GM18868 (cell line): ENCODE data around the gene DOCK3.
"Not testable (repeated sequence)": the region's sequence is repeated elsewhere in the genome, so short reads cannot be mapped to it uniquely, and the experiment has no call there.

ENCODE experiments used
- ATAC-seq: cut with Tn5 transposase; IDR thresholded peaks from one replicate; pipeline ENCODE4 v1.9.1; 2021; ENCODE audit warnings: mild to moderate bottlenecking, moderate library complexity; ENCODE audit not compliant: unreplicated experiment

Gene DOCK3

GRCh38 chr3:51082363-51082762, 407.6 kb downstream of the DOCK3 start:
- ATAC-seq, result no peak

DNA sequence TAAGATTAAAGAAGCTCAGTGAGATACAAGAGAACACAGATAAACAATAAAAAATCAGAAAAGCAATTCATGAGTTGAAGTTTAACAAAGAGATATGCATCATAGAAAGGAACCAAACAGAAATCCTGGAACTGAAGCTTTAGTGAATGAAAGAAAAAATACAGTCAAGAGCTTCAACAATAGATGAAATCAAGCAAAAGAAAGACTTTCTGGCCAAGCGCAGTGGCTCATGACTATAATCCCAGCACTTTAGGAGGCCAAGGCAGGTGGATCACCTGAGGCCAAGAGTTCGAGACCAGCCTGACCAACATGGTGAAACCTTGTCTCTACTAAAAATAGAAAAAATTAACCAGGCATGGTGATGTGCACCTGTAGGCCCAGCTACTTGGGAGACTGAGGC, 408.8 kb downstream of the DOCK3 start:
- ATAC-seq, result no peak

DNA sequence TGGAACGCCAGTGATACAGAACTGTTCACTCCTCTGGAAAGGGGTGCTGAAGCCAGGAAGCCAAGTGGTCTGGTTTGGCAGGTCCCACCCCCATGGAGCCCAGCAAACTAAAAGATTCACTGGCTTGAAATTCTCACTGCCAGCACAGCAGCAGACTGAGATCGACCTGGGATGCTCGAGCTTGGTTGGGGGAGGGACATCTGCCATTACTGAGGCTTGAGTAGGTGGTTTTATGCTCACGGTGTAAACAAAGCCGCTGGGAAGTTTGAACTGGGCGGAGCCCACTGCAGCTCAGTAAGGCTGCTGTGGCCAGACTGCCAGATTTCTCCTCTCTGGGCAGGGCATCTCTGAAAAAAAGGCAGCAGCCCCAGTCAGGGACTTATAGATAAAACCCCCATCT, 417.4 kb downstream of the DOCK3 start:
- ATAC-seq, result not testable (repeated sequence)

GRCh38 chr3:51094838-51095237, 420.1 kb downstream of the DOCK3 start:
- ATAC-seq, result not testable (repeated sequence)

- no peak for ATAC-seq
Observed at GRCh38 chr3:51099794-51100535, 425.2 kb downstream of the DOCK3 start.

DNA sequence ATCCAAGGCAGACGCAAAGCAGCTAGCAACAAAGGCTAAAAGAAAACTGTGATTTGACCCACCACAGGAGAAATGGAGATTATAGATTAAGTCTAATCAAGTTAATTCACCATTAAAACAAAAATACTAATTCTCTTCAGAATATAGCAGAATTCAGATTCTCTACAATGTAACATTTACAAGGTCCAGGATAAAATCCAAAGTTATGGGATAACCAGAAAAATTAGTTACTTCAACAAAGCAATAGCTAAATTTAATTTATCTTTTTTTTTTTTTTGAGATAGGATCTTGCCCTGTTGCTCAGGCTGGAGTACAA, 425.8 kb downstream of the DOCK3 start:
- ATAC-seq, result no peak

DNA sequence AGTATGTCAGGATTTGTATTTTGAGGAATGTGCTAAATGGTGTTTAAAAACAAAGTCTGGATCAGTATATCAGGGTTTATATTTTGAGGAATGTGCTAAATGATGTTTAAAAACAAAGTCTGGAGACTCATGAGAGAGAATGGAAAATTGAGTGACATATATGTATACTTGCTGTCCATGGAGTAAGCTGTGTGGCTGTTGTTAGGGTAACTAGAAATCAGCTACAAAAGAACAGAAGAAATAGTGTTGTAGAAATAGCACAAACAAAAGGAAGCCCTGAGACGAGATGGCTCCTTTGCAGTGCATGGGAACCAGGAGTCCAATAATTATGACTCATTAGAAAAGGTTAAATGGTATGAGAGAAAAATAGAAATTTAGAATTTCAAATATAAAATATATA, 427.7 kb downstream of the DOCK3 start:
- no peak for ATAC-seq

DNA sequence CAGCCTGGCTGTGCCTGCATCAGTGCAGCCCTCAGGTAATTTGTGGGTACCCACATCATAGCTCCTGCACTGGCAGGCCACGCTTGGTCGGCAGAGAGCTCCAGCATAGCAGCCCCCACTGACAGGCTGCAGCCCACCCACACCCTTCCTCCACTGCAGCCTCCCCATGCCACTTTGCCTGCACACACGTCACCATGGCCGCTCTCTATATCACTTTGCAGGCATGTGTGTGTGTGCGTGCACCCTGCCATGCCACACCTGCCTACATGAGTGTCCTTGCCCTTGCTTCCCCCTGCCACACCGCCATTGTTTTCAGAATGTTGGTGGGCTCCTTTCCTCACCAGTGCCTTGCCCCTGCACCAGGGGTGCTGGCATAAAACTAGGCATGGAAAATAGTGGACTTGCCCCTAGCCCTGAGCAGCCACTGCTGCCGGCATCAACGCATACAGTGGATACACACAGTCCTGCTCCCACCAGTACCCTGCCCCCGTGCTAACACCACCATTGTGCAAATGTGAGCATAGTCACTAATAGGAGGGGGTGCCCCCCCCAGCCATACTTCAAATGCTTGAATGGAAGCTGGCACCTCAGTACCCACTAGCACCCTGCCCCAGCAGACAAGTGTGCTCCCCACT, 431.6 kb downstream of the DOCK3 start:
- no peak for ATAC-seq

- ATAC-seq, result no peak
Observed at GRCh38 chr3:51110586-51110985, 435.9 kb downstream of the DOCK3 start.

DNA sequence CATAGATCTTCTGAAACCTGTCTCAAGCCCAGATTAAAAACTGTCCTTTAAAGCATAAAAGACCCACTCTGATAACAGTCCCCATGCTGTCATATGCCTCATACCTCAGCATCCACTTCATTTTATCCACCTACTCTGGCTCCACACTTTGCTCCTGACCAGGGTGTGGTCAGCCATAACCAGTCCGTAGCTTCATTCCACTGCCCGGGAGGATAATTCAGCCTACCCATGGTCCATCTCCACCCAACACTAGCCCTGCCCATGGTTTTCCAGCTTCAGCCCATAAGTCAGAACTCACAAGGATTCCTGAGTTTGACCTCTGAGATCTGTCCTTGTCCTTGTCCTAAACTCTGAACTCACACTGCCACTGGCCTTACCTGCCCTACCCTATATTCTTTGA, 448.2 kb downstream of the DOCK3 start:
- ATAC-seq, result no peak

GRCh38 chr3:51123531-51123930, 448.8 kb downstream of the DOCK3 start:
- no peak for ATAC-seq

DNA sequence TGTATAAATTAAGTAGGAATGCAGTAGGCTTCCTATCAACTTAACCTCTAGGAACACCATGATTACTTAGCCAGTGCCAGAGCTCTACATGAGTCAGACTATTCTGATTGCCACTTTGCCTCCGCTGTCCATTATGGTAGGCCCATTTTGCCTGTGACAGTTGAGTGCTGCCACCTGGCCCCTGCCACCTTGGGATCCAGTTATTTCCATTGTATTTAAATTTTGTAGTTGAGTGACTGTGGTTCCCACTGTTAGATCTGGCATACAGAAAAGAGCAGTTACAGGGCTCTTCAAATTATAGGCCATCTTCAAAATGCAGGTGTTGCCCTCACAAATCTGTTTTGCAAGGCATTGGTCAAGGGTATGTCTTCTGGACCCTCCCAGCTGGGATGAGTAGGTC, 456.9 kb downstream of the DOCK3 start:
- ATAC-seq, result not testable (repeated sequence)

DNA sequence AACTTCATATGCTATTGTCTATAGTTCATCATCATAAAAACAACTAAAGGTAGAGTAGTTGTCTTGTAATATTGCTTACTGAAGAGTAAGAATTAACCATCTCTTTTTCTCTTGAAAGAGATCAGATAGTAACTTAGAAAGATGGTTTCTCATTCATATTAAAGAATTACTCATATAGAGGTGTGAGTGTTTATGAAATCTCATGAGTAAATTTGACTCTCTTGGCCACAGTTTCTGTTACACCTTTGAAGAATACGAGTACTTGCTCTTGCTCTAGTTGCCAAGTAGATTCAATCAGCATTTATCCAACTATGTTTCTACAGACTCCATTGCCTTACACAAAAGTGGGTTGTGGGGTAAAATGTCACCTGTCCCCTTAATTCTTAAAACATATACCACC, 463.0 kb downstream of the DOCK3 start:
- no peak for ATAC-seq

DNA sequence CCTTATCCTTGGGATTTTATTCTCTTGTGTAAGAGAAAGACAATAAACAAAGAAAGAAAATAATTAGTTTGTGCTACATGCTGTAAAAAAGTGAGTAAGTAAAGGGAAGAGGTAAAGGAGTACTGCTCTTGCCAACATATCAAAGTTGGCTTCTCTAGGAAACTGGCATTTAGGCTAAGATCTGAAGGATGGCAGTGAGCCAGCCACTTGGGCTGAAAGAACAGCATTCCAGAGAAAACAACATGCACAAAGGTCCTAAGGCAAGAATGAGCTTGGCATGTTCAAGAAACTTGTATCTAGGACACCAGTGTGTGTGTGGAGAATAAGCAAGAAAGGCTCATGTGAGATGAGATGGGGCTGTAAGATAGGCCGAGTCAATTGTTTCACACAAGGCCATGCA, 464.9 kb downstream of the DOCK3 start:
- ATAC-seq, result no peak

GRCh38 chr3:51141573-51141972, 466.8 kb downstream of the DOCK3 start:
- no peak for ATAC-seq

GRCh38 chr3:51145811-51146585, 471.3 kb downstream of the DOCK3 start:
- no peak for ATAC-seq

- ATAC-seq, result no peak
Observed at GRCh38 chr3:51146781-51147180, 472.1 kb downstream of the DOCK3 start.

DNA sequence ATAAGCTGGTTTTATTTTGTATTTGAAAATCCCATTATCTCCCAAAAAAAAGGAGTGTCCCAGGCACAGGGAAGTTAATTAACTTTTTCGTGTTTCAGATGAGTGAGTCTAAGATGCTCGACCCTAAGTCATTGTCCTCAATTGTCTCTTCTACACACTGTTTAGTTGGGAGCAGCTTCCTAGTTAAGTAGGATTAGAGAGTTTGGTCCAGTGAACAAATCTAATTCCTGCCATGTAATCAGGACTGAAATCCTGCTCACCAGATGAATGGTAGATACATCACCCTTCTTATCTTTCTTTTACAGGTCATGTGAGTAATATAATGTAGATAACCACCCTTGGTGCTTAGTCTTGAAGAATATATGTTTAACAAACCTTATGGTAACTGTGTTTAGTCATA, 481.4 kb downstream of the DOCK3 start:
- ATAC-seq, result no peak

GRCh38 chr3:51163051-51163450, 488.3 kb downstream of the DOCK3 start:
- ATAC-seq, result no peak

DNA sequence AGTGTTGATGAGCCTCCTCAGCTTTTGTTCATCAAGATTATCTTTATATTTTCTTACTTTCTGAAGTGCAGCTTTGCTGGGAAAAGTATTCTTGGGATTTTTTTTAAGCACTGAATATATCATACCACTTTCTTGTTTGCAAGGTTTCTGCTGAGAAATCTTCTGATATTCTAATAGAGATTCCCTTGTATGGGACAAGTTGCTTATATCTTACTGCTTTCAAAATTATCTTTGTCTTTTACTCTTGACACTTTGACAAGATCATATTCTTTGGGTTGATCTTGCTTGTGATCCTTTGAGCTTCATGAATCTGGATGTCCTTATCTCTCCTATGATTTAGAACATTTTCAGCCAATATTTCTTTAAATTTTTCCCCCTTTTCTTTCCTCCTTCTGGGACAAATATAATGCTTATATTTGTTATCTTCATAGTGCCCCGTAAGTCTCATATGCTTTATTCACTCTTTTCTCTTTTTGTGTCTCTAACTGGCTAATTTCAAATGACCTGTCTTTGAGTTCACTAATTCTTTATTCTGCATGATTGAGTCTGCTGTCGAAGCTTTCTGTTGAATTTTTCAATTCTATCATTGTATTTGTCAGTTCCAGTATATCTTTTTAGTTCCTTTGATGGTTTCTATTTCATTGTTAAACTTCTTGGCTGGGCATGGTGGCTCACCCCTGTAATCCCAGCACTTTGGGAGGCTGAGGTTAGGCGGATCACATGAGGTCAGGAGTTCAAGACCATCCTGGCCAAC, 499.0 kb downstream of the DOCK3 start:
- ATAC-seq, result no peak

DNA sequence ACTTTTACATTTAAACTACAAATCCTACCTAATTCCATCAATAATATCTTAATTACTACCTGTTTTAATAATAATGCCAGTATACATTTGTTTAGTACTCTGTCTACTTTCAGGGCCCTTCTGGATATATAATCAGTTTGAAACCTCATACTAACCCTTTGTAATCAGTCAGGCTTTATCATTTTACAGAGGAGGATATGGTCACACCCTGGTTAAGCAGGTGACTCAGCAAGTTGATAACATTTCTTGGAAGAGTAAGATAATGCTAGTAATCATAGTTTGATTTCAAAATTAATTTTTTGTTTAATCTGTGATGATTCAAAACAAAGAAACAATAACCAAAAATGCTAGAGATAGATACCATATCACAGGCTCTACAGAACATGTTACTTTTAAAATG, 502.2 kb downstream of the DOCK3 start:
- ATAC-seq, result no peak
